ENCODE results near the gene IDI2. TPM values are rescaled to one million over a fixed set of nuclear protein-coding genes. Genes with fewer than 3 reads are reported as not detected.
A peak's percentile ranks its signal among the peaks of the same experiment; 100 is the strongest.
"Not testable (repeated sequence)": the region's sequence is repeated elsewhere in the genome, so short reads cannot be mapped to it uniquely, and the experiment has no call there.

Gene IDI2
- total RNA-seq, 6 experiments from 2014 or later, result not detected

DNA sequence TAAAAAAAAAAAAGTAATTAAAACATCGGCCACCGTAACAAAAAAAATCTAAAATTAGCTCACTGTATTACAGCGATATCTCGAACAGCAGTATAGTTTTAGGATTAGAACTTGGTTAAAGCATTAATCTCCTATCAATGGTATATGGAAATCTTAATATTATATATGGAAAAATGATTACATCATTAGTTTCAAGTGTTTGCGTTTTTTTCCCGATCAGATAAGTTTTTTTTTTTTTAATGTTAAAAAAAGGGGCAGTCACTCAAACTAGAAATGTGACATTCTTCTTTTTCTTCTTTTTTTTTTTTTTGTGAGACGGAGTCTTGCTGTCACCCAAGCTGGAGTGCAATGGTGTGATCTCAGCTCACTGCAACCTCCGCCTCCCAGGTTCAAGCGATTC lies 15.9 kb upstream of the IDI2 start:
- WGBS (ENCODE audit: insufficient coverage, low coverage, low lambda C conversion rate, missing lambda C conversion rate), result 93% methylated on average over 6 of the region's 9 CpGs

DNA sequence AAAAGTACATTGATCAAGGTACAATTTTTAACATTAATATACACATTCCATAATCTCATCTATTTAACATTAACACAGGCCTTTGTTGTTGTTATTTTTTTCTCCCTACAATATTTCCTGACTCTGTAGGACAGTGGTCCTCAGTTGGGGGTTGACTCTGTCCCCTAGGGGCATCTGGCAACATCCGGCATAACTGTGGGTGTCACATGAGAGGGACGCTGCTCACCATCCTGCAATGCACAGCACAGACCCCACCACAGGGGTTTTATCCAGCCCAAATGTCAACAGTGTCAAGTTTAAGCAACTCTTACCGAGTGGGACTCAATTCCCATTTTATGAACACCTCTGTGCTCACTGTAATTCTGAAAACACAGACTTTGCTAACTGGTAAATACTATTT lies 14.5 kb upstream of the IDI2 start:
- no peak for ATAC-seq
- peaks cover 0 to 11% (median 2%) of the 10 kb centered on the region in 4 donors for H3K4me1 ChIP-seq
- intact Hi-C loops (cut with DNase I), result no loop called here
- no peak for DNase-seq
- no peak overlapping the region for H3K4me3 ChIP-seq
- H3K36me3 ChIP-seq, result peaks cover 0 to 40% (median 21%) of the 10 kb centered on the region in 4 donors
- TF ChIP-seq, protein P1, sequence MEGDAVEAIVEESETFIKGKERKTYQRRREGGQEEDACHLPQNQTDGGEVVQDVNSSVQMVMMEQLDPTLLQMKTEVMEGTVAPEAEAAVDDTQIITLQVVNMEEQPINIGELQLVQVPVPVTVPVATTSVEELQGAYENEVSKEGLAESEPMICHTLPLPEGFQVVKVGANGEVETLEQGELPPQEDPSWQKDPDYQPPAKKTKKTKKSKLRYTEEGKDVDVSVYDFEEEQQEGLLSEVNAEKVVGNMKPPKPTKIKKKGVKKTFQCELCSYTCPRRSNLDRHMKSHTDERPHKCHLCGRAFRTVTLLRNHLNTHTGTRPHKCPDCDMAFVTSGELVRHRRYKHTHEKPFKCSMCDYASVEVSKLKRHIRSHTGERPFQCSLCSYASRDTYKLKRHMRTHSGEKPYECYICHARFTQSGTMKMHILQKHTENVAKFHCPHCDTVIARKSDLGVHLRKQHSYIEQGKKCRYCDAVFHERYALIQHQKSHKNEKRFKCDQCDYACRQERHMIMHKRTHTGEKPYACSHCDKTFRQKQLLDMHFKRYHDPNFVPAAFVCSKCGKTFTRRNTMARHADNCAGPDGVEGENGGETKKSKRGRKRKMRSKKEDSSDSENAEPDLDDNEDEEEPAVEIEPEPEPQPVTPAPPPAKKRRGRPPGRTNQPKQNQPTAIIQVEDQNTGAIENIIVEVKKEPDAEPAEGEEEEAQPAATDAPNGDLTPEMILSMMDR (IDR thresholded peaks at IDR 0.05), result no peak
- TF ChIP-seq POLR2A (IDR thresholded peaks at IDR 0.05), result no peak
- no peaks in the 10 kb centered on the region for H3K9me3 ChIP-seq
- H3K27ac ChIP-seq, result no peak overlapping the region
- WGBS (ENCODE audit: insufficient coverage, low coverage, low lambda C conversion rate, missing lambda C conversion rate), result 84% methylated on average over 3 of the region's 3 CpGs
- H3K27me3 ChIP-seq, result no peaks in the 10 kb centered on the region

More for the DNA sequence above, 15.9 kb upstream of the IDI2 start:
- Histone ChIP-seq H3K27me3 (no peaks in the 10 kb centered on the region), H3K36me3 (peaks cover 0 to 40% (median 21%) of the 10 kb centered on the region in 4 donors), H3K4me3 (no peak overlapping the region), H3K4me1 (peaks cover 0 to 19% (median 2%) of the 10 kb centered on the region in 4 donors), H3K27ac (no peak overlapping the region), H3K9me3 (no peaks in the 10 kb centered on the region)
- intact Hi-C loops (cut with DNase I), result no loop called here
- DNase-seq (no peak), ATAC-seq (no peak)
- TF ChIP-seq POLR2A (IDR thresholded peaks at IDR 0.05), result no peak
- TF ChIP-seq, protein P1 (IDR thresholded peaks at IDR 0.05), result no peak

DNA sequence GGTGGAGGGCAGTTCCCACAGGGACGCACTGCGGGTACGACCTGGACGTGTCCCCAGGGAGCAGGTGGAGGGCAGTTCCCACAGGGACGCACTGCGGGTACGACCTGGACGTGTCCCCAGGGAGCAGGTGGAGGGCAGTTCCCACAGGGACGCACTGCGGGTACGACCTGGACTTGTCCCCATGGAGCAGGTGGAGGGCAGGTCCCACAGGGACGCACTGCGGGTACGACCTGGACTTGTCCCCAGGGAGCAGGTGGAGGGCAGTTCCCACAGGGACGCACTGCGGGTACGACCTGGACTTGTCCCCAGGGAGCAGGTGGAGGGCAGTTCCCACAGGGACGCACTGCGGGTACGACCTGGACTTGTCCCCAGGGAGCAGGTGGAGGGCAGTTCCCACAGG lies 13.1 kb upstream of the IDI2 start:
- intact Hi-C loops (cut with DNase I); H3K27ac ChIP-seq; H3K9me3 ChIP-seq; H3K4me3 ChIP-seq; DNase-seq; H3K4me1 ChIP-seq; ATAC-seq; H3K27me3 ChIP-seq: not testable (repeated sequence)
- WGBS (ENCODE audit: insufficient coverage, low coverage, low lambda C conversion rate, missing lambda C conversion rate), result no CpG with 5 or more reads among the region's 20 CpGs
- H3K36me3 ChIP-seq, result peaks cover 0 to 40% (median 21%) of the 10 kb centered on the region in 4 donors

DNA sequence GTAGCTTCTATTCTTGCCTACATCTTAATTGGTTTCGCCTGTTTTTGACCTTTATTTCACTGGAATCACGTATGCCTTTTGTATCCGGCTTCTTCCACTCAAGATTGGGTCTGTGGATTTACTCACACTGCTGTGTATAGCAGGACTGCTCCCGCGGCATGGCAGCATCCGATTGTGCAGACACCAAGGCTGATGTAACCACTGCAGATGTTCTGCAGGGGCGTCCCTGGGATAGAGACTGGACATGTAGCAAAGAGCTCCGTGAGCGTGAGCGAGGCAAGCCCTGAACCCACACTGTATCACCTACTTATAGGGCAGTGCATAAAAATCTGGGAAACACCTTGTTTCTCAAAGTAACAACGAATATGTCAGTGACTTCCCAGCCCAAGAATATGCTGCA lies 11.4 kb upstream of the IDI2 start:
- H3K27ac ChIP-seq, result no peak overlapping the region
- WGBS (ENCODE audit: insufficient coverage, low coverage, low lambda C conversion rate, missing lambda C conversion rate), result 79% methylated on average over 11 of the region's 11 CpGs
- no peaks in the 10 kb centered on the region for H3K4me1 ChIP-seq
- peaks cover 0 to 26% (median 12%) of the 10 kb centered on the region in 4 donors for H3K36me3 ChIP-seq
- ATAC-seq (no peak), DNase-seq (no peak)
- TF ChIP-seq, protein P1 (IDR thresholded peaks at IDR 0.05), result no peak
- TF ChIP-seq POLR2A (IDR thresholded peaks at IDR 0.05), result no peak
- no peak overlapping the region for H3K4me3 ChIP-seq
- no peaks in the 10 kb centered on the region for H3K27me3 ChIP-seq
- no peaks in the 10 kb centered on the region for H3K9me3 ChIP-seq
- intact Hi-C loops (cut with DNase I), result no loop called here

DNA sequence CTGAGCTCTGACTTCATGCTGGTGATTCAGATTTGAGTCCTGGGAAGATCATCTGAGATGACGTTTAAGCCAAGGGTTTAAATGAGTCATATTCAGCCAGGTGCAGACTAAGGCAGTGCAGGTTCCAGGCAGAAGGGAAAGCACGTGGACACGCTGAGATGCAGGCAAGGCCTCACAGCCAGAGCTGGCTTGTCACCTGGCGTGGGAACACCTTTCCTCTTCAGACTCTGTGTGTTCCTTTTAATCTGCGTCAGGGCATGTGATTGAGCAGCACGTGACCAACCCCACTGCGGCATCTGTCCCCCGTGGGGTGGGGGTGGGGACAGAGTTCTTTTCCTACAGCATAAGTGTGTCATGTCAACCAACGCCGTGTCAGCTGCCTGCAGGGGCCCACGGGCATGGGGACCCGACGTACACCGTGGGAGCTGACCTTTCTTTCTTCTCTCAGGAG lies 10.7 kb upstream of the IDI2 start:
- WGBS (ENCODE audit: insufficient coverage, low coverage, low lambda C conversion rate, missing lambda C conversion rate), result 80% methylated on average over 1 of the region's 14 CpGs
- ATAC-seq, result peak in 1 of 4 donors; percentile 53
- TF ChIP-seq, protein P1 (IDR thresholded peaks at IDR 0.05), result no peak
- no peak for TF ChIP-seq POLR2A (IDR thresholded peaks at IDR 0.05)
- H3K27me3 ChIP-seq, result no peaks in the 10 kb centered on the region
- H3K4me3 ChIP-seq, result no peak overlapping the region
- H3K4me1 ChIP-seq, result no peaks in the 10 kb centered on the region
- peaks cover 0 to 18% (median 10%) of the 10 kb centered on the region in 4 donors for H3K36me3 ChIP-seq
- H3K27ac ChIP-seq, result no peak overlapping the region
- intact Hi-C loops (cut with DNase I), result no loop called here
- H3K9me3 ChIP-seq, result no peaks in the 10 kb centered on the region
- DNase-seq, result no peak

Data from right lobe of liver (tissue), 6 donors.